Skeletal muscle satellite cell (primary cell): ENCODE data around the gene KIAA1671.
A peak's percentile ranks its signal among the peaks of the same experiment; 100 is the strongest.

Source experiments
- H3K27me3 ChIP-seq: 2 replicates; pipeline ENCODE4 v1.7.0; 2013; ENCODE audit warnings: low read length; ENCODE audit not compliant: control insufficient read depth, insufficient read depth
- H3K36me3 ChIP-seq: 2 replicates; pipeline ENCODE4 v1.7.0; 2013; ENCODE audit warnings: mild to moderate bottlenecking, control low read depth, low read length; ENCODE audit not compliant: insufficient read depth
- H3K4me1 ChIP-seq: 2 replicates; pipeline ENCODE4 v1.7.0; 2013; ENCODE audit warnings: low read length; ENCODE audit not compliant: control insufficient read depth, insufficient read depth
- H3K4me2 ChIP-seq: 2 replicates; pipeline ENCODE4 v1.7.0; 2013; ENCODE audit warnings: mild to moderate bottlenecking, low read length
- H3K4me3 ChIP-seq: 2 replicates; pipeline ENCODE4 v1.7.0; 2013; ENCODE audit warnings: low read length
- H3K9ac ChIP-seq: 2 replicates; pipeline ENCODE4 v1.7.0; 2013; ENCODE audit warnings: mild to moderate bottlenecking, low read depth, low read length, moderate library complexity
- H3K9me3 ChIP-seq: replicated peaks from 2 replicates; pipeline ENCODE4 v1.7.0; 2013; ENCODE audit warnings: mild to moderate bottlenecking, control low read depth, low read length

The KIAA1671 gene

GRCh38 chr22:24953384-24954113, 1.0 kb downstream of the KIAA1671 start:
- H3K9ac ChIP-seq, result peak overlapping the region; percentile 84
- H3K9me3 ChIP-seq, result no peaks in the 10 kb centered on the region
- peaks cover 13% of the 10 kb centered on the region for H3K4me1 ChIP-seq
- peaks cover 42% of the 10 kb centered on the region for H3K27me3 ChIP-seq
- peak overlapping the region; percentile 90 for H3K4me2 ChIP-seq
- no peaks in the 10 kb centered on the region for H3K36me3 ChIP-seq
- H3K4me3 ChIP-seq, result peak overlapping the region; percentile 73

GRCh38 chr22:24954114-24954463, 1.6 kb downstream of the KIAA1671 start:
- Histone ChIP-seq H3K9ac (no peak overlapping the region), H3K9me3 (no peaks in the 10 kb centered on the region), H3K36me3 (no peaks in the 10 kb centered on the region), H3K4me2 (peak overlapping the region; percentile 90), H3K4me3 (no peak overlapping the region), H3K27me3 (peaks cover 36% of the 10 kb centered on the region), H3K4me1 (peaks cover 13% of the 10 kb centered on the region)

- H3K9me3 ChIP-seq, result no peaks in the 10 kb centered on the region
- no peak overlapping the region for H3K4me2 ChIP-seq
- H3K36me3 ChIP-seq, result no peaks in the 10 kb centered on the region
- H3K9ac ChIP-seq, result no peak overlapping the region
- no peak overlapping the region for H3K4me3 ChIP-seq
- H3K4me1 ChIP-seq, result peaks cover 13% of the 10 kb centered on the region
- peaks cover 30% of the 10 kb centered on the region for H3K27me3 ChIP-seq
Measured at GRCh38 chr22:24954856-24955255, 2.3 kb downstream of the KIAA1671 start.

GRCh38 chr22:24957043-24957442, 4.5 kb downstream of the KIAA1671 start:
- H3K4me1 ChIP-seq, result peaks cover 6% of the 10 kb centered on the region
- H3K36me3 ChIP-seq, result no peaks in the 10 kb centered on the region
- no peaks in the 10 kb centered on the region for H3K9me3 ChIP-seq
- no peak overlapping the region for H3K4me3 ChIP-seq
- H3K4me2 ChIP-seq, result no peak overlapping the region
- no peak overlapping the region for H3K9ac ChIP-seq
- peaks cover 26% of the 10 kb centered on the region for H3K27me3 ChIP-seq

- Histone ChIP-seq H3K36me3 (no peaks in the 10 kb centered on the region), H3K9me3 (no peaks in the 10 kb centered on the region), H3K4me3 (no peak overlapping the region), H3K27me3 (no peaks in the 10 kb centered on the region), H3K4me1 (peaks cover 4% of the 10 kb centered on the region), H3K4me2 (no peak overlapping the region), H3K9ac (no peak overlapping the region)
Measured at GRCh38 chr22:24961217-24961844, 8.8 kb downstream of the KIAA1671 start.

- Histone ChIP-seq H3K4me1 (peaks cover 6% of the 10 kb centered on the region), H3K4me2 (no peak overlapping the region), H3K27me3 (no peaks in the 10 kb centered on the region), H3K9ac (no peak overlapping the region), H3K36me3 (no peaks in the 10 kb centered on the region), H3K4me3 (no peak overlapping the region), H3K9me3 (no peaks in the 10 kb centered on the region)
Measured at GRCh38 chr22:24962094-24962493, 9.6 kb downstream of the KIAA1671 start.

GRCh38 chr22:24962835-24963234, 10.3 kb downstream of the KIAA1671 start:
- Histone ChIP-seq H3K27me3 (no peaks in the 10 kb centered on the region), H3K9me3 (no peaks in the 10 kb centered on the region), H3K9ac (no peak overlapping the region), H3K4me1 (peaks cover 6% of the 10 kb centered on the region), H3K4me3 (no peak overlapping the region), H3K4me2 (no peak overlapping the region), H3K36me3 (no peaks in the 10 kb centered on the region)

GRCh38 chr22:24964441-24964840, 11.9 kb downstream of the KIAA1671 start:
- Histone ChIP-seq H3K4me3 (no peak overlapping the region), H3K27me3 (no peaks in the 10 kb centered on the region), H3K36me3 (no peaks in the 10 kb centered on the region), H3K9ac (no peak overlapping the region), H3K4me1 (peaks cover 7% of the 10 kb centered on the region), H3K4me2 (no peak overlapping the region), H3K9me3 (no peaks in the 10 kb centered on the region)

GRCh38 chr22:24965822-24966626, 13.5 kb downstream of the KIAA1671 start:
- H3K4me2 ChIP-seq, result peak overlapping the region; percentile 44
- no peaks in the 10 kb centered on the region for H3K27me3 ChIP-seq
- no peaks in the 10 kb centered on the region for H3K36me3 ChIP-seq
- H3K4me3 ChIP-seq, result no peak overlapping the region
- no peaks in the 10 kb centered on the region for H3K9me3 ChIP-seq
- H3K4me1 ChIP-seq, result peaks cover 17% of the 10 kb centered on the region
- no peak overlapping the region for H3K9ac ChIP-seq

GRCh38 chr22:24968066-24968561, 15.6 kb downstream of the KIAA1671 start:
- H3K9me3 ChIP-seq, result no peaks in the 10 kb centered on the region
- peaks cover 17% of the 10 kb centered on the region for H3K4me1 ChIP-seq
- no peak overlapping the region for H3K4me2 ChIP-seq
- H3K9ac ChIP-seq, result no peak overlapping the region
- no peaks in the 10 kb centered on the region for H3K36me3 ChIP-seq
- H3K4me3 ChIP-seq, result no peak overlapping the region
- no peaks in the 10 kb centered on the region for H3K27me3 ChIP-seq

- Histone ChIP-seq H3K4me3 (no peak overlapping the region), H3K9me3 (no peaks in the 10 kb centered on the region), H3K36me3 (no peaks in the 10 kb centered on the region), H3K9ac (peak overlapping the region; percentile 9), H3K4me2 (peak overlapping the region; percentile 54), H3K4me1 (peaks cover 17% of the 10 kb centered on the region), H3K27me3 (no peaks in the 10 kb centered on the region)
Measured at GRCh38 chr22:24969560-24970301, 17.2 kb downstream of the KIAA1671 start.
